KOPT-K1 (cell line): Measurements from ENCODE around the gene CDH4.
"Not testable (repeated sequence)": the region's sequence is repeated elsewhere in the genome, so short reads cannot be mapped to it uniquely, and the experiment has no call there.

Experiments used
- H3K27ac ChIP-seq: fragments of 200-600 bp; sonication (generic); 2 replicates; pipeline ENCODE4 v1.5.1; 2016; ENCODE audit warnings: antibody characterized with exemption, mild to moderate bottlenecking, low read depth, low read length; ENCODE audit not compliant: poor library complexity, severe bottlenecking
- H3K36me3 ChIP-seq: fragments of 200-600 bp; sonication (generic); 2 replicates; pipeline ENCODE4 v1.5.1; 2017; ENCODE audit warnings: antibody characterized with exemption, mild to moderate bottlenecking, low read length, moderate library complexity; ENCODE audit not compliant: insufficient read depth
- H3K9me3 ChIP-seq: fragments of 200-600 bp; sonication (generic); 2 replicates; pipeline ENCODE4 v1.5.1; 2017; ENCODE audit warnings: antibody characterized with exemption, low read length, mild to moderate bottlenecking; ENCODE audit not compliant: insufficient read depth, poor library complexity, severe bottlenecking

The CDH4 gene

DNA sequence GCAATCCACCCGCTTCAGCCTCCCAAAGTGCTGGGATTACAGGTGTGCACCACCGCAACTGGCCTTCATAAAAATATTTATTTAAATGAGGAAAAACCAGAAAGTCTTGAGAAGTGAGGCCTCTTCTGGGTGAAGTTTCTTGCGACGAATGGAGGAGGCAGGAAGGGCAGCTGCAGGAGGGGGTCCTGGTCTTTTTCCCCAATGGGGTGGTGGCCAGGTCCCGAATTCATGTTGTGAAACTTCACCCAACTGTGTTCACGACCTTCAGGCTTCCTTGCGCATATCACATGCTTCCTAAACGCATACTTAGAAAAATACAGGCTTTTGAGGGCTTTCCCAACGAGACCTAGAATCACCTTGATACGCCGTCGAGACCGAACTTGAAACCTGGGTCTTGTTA is 145.1 kb downstream of the CDH4 start:
- H3K36me3 ChIP-seq, result no peaks in the 10 kb centered on the region
- no peaks in the 10 kb centered on the region for H3K9me3 ChIP-seq
- H3K27ac ChIP-seq, result no peak overlapping the region

DNA sequence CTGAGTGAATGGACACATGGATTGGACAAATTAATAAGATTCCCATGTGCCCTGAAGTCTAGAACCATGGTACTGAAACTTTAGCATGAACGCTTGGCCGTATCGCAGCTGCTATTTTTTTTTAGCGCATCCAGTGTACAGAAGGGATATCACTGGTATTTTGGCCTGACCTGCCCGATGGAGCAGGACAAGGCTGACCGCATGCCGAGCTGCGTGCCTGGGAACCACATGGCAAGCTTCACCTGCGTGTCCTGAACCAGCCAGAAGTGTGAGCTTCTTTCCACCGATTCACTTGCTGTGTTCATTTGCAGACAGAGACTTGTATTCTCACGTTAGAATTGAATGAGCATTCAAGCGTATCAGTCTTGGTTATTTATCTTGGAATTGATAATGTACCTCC is 145.7 kb downstream of the CDH4 start:
- H3K36me3 ChIP-seq, result no peaks in the 10 kb centered on the region
- no peak overlapping the region for H3K27ac ChIP-seq
- no peaks in the 10 kb centered on the region for H3K9me3 ChIP-seq

DNA sequence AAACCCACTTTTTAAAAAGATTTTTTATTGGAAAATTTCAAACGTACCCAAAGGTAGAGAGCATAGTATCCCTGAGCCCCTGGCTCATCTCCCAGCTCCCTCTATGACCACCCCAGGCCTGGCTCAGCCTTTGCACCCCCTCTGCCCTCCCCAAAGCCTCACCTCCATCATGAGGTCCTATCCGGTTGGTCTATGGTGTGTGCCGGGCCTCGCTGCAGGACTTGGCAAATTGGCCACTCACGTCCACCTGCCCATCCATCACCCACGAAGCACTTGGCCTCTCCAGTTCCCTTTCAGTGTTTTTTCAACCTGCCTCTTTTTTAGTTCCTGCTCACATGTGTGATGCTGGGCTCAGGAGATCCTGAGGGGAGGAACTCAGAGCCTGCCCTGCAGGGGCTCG is 147.4 kb downstream of the CDH4 start:
- no peaks in the 10 kb centered on the region for H3K36me3 ChIP-seq
- no peaks in the 10 kb centered on the region for H3K9me3 ChIP-seq
- no peak overlapping the region for H3K27ac ChIP-seq

DNA sequence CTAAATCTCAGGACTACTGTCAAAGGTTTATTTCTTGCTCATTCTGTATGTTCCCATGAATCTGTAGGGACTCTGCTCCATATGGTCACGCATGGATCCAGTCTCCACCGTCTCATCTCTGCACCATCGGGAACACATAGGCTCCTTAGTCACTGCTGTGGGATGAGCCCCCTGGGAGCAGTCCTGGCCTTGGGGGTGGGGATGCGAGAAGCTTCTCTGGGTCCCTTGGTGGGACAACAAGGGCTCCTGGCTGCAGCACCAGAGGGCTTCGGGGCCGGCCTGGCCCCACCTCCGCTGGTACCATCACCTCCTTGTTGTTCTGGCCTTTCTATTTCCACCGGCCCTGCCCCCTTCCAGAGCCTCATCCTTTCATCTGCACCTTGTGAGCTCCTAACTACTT is 148.4 kb downstream of the CDH4 start:
- Histone ChIP-seq H3K9me3 (no peaks in the 10 kb centered on the region), H3K27ac (no peak overlapping the region), H3K36me3 (no peaks in the 10 kb centered on the region)

DNA sequence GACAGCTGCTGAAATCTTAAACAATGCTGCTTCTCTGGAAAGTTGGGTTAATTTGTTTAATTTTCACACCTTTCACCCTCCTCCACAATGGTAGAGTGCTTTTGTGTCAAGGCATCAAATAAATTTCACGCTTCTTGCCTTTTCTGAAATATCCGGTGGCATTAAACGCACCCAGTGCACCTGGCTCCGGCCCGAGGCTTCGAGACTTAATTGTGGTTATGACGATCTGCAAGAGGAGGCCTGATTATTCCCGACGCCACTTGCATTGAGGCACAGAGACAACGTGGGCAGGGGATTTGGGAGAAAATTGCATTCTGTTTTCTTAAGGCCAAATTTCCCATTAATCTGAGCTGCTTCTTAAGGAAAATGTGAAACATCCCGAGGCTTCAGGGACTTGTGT is 152.2 kb downstream of the CDH4 start:
- Histone ChIP-seq H3K36me3 (no peaks in the 10 kb centered on the region), H3K9me3 (no peaks in the 10 kb centered on the region), H3K27ac (no peak overlapping the region)

DNA sequence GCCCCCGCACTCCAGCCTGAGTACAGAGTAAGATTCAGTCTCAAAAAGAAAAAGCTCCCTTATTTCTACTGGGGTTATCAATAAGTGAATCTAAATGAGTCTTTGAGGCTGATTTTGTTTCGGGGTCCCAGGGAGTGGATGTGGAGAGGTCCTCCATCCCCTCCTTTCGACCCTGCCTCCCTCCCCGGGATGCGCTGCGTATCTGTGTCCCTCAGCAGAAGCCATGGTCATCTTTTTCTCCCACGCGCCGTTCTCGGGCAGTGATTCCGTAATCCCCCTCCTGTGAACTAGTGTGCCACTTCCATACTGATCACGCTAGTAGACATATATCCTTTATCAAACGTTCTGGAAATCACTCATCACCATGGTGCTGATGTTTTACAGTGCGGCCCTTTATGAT is 152.9 kb downstream of the CDH4 start:
- H3K9me3 ChIP-seq, result no peaks in the 10 kb centered on the region
- H3K36me3 ChIP-seq, result no peaks in the 10 kb centered on the region
- H3K27ac ChIP-seq, result no peak overlapping the region

DNA sequence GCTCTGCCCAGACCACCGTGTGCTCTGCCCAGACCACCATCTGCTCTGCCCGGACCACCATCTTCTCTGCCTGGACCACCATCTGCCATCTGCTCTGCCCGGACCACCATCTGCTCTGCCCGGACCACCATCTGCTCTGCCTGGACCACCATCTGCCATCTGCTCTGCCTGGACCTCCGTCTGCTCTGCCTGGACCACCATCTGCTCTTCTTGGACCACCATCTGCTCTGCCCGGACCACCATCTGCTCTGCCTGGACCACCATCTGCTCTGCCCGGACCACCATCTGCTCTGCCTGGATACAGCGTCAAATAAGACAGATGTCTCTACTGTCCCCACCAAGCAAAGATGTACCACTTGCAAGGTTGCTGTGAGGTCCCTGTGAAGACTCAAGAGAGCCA is 154.7 kb downstream of the CDH4 start:
- H3K36me3 ChIP-seq, H3K9me3 ChIP-seq, H3K27ac ChIP-seq: not testable (repeated sequence)

DNA sequence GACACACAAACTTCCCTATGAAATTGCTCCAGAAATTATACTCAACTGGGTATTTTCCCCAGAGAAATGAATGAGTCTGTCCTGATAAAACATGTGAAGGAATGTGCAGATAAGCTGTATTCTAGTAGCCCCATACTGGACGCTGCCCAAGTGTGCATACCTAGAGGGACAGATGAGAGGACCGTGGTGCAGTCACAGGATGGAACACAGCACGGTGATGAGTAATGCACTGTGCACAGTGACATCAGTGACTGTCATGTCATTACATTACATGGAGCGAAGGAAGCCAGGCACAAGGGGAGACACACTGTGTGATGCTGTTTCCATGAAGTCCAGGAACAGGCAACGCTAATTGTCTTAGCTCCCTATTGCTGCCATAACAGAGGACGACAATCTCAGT is 155.5 kb downstream of the CDH4 start:
- Histone ChIP-seq H3K36me3 (no peaks in the 10 kb centered on the region), H3K9me3 (no peaks in the 10 kb centered on the region), H3K27ac (no peak overlapping the region)

DNA sequence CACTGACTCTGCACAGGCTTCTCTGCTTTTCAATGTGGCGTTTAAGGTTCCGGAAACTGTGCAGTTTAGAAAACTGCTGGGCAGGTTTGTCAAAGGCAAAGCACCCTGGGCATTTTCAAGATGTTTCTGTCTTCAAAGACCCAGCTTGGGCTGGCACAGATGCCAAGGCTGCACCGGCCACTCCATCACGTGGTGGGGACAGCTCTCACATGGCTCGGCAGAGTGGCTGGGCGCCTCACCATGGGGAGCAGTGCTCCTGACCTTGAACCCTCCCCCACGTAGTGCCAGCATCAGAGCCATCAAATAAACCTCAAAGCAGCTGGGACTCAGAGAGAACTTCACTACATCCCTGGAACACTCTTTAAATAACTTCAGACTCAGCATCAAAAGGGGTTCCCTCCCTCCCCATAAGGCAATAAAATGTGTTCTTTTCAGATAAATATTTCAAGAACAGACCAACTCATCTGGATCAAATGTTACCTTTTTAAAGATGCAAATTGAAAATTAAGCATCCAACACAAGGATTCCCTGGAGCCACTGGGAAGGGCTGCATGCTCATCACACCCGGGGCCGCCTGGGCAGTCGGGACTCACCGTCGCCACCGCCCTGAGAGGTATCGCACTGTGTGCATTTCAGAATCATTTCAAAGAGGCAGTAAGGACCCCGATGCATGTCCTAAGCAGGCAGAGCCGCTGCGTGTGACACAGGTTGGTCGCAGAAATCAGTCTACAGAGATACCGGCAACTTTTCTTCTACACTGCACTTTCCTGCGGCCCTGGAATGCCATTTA is 157.1 kb downstream of the CDH4 start:
- H3K27ac ChIP-seq, result no peak overlapping the region
- H3K9me3 ChIP-seq, result peaks cover 11% of the 10 kb centered on the region
- no peaks in the 10 kb centered on the region for H3K36me3 ChIP-seq

DNA sequence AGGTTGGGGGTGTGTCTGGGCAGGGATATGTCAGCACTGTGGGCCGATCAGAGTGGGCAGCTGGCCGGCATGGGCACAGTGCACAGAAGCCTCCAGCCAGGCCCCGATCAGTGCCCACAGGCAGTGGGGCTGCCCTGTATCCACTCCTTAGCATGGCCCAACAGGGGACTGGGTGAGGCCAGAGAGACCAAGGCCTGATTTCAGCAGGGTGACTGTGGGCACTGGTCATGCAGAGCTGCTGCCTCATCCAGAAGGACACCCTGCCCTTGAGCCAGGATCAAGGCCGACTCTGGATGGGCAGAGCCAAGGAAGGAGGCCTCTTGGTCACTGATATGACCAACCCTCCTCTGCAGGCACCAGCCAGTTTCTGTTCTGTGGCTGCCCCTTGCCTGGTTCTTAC is 159.7 kb downstream of the CDH4 start:
- Histone ChIP-seq H3K36me3 (no peaks in the 10 kb centered on the region), H3K9me3 (peaks cover 11% of the 10 kb centered on the region), H3K27ac (no peak overlapping the region)

DNA sequence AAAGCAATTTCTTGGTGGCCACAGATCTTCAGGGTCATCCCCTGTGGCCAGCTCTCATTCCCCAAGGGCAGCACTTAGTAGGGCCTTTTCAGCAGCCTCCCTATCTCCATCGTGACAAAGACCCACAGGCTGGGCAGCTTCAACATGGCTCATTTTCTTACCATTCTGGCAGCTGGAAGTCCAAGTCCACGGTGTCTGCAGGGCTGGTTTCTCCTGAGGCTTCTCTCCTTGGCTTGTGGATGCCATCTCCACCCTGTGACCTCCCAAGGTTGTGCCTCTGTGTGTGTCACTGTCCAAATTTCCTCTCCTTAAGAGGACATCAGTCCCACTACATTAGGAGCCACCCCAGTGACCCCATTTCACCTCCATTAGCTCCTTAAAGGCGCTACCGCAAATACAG is 161.7 kb downstream of the CDH4 start:
- no peak overlapping the region for H3K27ac ChIP-seq
- peaks cover 11% of the 10 kb centered on the region for H3K9me3 ChIP-seq
- H3K36me3 ChIP-seq, result no peaks in the 10 kb centered on the region

DNA sequence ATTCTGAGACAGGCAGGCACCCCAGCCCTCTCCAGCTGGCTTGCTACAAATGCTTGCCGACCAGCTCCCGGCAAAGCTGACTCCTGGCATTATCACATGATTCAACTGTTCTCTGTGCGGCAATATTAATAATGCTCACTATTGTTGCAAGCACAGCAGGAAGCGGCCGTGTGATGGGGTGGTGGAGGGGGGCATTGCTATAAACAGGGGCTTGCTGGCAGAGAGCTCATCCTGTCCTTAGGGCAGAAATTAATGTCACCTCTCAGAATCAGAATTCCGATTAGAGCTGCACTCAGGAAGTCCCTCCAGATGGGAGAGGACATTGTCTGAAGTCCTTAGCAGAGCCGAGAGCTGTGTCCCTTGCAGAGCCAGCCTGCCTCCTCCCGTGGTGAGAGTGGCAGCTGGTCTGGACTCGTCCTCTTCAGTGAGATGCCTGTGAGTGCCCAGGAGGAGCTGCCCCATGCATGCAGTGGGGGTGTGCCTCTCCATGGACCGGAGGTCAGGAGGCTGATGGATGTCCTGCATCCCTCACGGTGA is 162.5 kb downstream of the CDH4 start:
- no peak overlapping the region for H3K27ac ChIP-seq
- no peaks in the 10 kb centered on the region for H3K36me3 ChIP-seq
- H3K9me3 ChIP-seq, result peaks cover 11% of the 10 kb centered on the region

DNA sequence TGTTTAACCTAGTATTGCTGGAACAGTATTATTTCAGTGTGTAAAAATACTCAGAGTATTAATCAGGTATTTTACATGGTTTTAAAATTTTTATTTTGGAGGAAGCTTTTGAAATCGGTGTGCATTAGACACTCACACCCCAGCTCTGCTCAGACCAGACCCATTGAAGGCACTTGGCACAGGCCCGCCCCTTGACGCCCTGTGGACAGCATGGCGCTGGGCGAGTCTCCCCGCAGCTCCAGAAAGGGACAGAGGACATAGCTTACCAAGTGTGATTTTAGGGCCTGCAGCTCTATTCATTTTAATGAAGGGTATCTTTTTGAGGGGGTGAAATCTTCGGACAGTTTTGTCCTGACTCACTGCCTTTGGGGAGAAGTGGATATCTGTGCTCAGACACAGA is 164.5 kb downstream of the CDH4 start:
- H3K27ac ChIP-seq, result no peak overlapping the region
- H3K9me3 ChIP-seq, result peaks cover 11% of the 10 kb centered on the region
- no peaks in the 10 kb centered on the region for H3K36me3 ChIP-seq

DNA sequence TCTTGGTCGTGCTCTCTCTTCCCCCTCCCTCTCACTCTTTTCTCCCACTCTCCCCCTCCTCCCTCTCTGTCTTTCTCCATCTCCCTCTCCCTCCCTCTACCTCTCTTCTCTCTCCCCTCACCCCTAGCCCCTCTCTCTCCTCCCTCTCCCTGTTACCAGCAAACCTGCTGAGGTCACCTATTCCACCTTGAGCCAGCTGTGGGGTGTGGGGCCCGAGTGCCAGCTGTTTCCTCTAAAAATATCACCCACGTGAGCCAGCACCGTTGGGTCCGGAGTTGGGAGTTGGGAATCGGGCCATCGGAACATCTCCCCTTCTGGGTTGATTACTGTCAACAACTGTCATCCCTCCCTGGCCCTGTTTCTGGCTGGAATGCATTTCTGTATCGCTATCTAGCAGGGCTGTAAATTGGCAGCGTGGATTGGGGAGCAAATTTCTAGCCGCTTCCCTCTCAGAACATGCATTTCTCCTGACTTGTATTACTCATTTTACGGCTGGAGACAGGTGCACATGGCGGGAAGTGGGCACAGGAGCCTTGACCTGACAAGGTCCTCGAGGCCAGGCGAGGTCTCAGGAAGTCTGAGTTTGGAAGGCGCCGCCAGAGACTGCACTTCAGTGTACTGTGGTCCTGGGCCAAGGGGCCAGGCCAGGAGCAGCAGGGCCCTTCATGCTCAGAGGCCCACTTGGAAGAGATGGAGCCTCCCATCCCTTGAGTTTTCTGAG is 165.3 kb downstream of the CDH4 start:
- Histone ChIP-seq H3K9me3 (peaks cover 11% of the 10 kb centered on the region), H3K36me3 (no peaks in the 10 kb centered on the region), H3K27ac (no peak overlapping the region)

DNA sequence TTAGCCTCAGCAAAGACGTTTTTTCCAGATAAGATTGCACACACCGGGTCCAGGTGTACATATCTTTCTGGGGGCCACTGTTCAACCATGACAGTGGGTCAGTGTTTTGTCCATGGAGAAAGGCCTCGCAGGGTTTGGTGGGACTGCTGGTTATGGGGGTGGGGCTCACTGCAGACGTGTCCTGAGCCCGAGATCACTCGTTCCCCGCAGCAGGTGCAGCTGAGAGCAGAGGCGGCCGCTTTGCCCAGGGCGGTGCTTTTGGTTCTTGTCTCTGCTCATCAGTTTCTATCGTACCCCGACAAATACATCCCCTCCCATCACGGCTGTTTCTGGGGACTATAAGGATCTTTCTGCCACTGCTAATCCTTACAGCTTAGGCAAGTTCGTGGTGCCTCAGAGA is 166.9 kb downstream of the CDH4 start:
- Histone ChIP-seq H3K36me3 (no peaks in the 10 kb centered on the region), H3K9me3 (peaks cover 1% of the 10 kb centered on the region), H3K27ac (no peak overlapping the region)

DNA sequence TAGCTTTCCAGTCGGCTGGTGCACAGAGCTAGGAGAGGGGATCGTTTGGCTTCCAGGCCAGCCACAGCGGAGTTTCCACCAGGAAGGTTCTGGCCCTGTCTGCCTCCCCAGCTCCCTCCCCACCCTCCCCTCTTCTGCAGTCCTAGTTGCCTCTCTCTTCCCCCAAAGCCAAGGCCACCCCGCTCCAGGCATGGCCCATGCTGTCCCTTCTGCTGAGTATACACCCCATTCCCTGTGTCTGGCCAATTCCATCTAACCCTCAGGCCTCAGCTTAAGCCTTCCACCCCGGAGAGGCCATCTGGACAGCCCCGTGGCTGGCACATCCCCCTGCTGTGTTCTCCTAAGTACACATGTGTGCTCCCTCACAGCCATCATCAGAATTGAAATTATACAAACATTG is 167.4 kb downstream of the CDH4 start:
- H3K9me3 ChIP-seq, result no peaks in the 10 kb centered on the region
- H3K27ac ChIP-seq, result no peak overlapping the region
- H3K36me3 ChIP-seq, result no peaks in the 10 kb centered on the region
